ENCODE results near the gene BCL2L13. TPM values are rescaled to one million over a fixed set of nuclear protein-coding genes. Genes with fewer than 3 reads are reported as not detected.

Gene BCL2L13
- total RNA-seq, 1 donor from 2014 or later = 42.6 TPM

DNA sequence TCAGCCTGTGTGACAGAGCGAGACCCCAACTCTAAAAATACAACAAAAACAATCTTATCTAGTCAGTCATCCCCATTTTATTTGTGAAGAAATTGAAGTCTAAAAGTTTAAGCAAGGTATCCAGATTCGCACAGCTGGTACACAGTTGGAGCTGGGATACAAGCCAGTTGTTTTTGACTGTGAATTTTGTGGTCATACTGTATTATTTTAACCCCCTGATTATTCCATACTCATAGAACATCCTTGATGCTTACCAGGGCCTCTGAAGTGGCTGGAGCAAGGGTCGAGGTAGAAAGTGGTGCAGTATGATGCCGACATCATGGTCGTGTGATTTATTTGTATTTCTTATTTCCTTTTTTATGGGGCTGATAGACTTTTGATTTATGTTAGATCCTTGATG, 85.7 kb downstream of the BCL2L13 start:
- Mint-ChIP-seq H3K27ac (ENCODE audit: unreplicated experiment) (no peak overlapping the region), H3K9me3 (ENCODE audit: unreplicated experiment) (no peaks in the 10 kb centered on the region), H3K27me3 (ENCODE audit: unreplicated experiment) (peaks cover 2% of the 10 kb centered on the region), H3K4me1 (ENCODE audit: low read depth, unreplicated experiment) (peaks cover 2% of the 10 kb centered on the region), H3K36me3 (ENCODE audit: unreplicated experiment) (peaks cover 12% of the 10 kb centered on the region), H3K4me3 (ENCODE audit: unreplicated experiment) (no peak overlapping the region)
- no peak for DNase-seq
- TF ChIP-seq, protein P1, sequence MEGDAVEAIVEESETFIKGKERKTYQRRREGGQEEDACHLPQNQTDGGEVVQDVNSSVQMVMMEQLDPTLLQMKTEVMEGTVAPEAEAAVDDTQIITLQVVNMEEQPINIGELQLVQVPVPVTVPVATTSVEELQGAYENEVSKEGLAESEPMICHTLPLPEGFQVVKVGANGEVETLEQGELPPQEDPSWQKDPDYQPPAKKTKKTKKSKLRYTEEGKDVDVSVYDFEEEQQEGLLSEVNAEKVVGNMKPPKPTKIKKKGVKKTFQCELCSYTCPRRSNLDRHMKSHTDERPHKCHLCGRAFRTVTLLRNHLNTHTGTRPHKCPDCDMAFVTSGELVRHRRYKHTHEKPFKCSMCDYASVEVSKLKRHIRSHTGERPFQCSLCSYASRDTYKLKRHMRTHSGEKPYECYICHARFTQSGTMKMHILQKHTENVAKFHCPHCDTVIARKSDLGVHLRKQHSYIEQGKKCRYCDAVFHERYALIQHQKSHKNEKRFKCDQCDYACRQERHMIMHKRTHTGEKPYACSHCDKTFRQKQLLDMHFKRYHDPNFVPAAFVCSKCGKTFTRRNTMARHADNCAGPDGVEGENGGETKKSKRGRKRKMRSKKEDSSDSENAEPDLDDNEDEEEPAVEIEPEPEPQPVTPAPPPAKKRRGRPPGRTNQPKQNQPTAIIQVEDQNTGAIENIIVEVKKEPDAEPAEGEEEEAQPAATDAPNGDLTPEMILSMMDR (IDR thresholded peaks at IDR 0.05; ENCODE audit: partially characterized antibody, unreplicated experiment) = no peak

- peaks cover 2% of the 10 kb centered on the region for H3K4me1 Mint-ChIP-seq (ENCODE audit: low read depth, unreplicated experiment)
- DNase-seq = no peak
- H3K9me3 Mint-ChIP-seq (ENCODE audit: unreplicated experiment) = no peaks in the 10 kb centered on the region
- no peak overlapping the region for H3K4me3 Mint-ChIP-seq (ENCODE audit: unreplicated experiment)
- peaks cover 12% of the 10 kb centered on the region for H3K36me3 Mint-ChIP-seq (ENCODE audit: unreplicated experiment)
- TF ChIP-seq, protein P1 (IDR thresholded peaks at IDR 0.05; ENCODE audit: partially characterized antibody, unreplicated experiment) = no peak
- H3K27ac Mint-ChIP-seq (ENCODE audit: unreplicated experiment) = no peak overlapping the region
- peaks cover 2% of the 10 kb centered on the region for H3K27me3 Mint-ChIP-seq (ENCODE audit: unreplicated experiment)
Observed at GRCh38 chr22:17724678-17725499, 86.3 kb downstream of the BCL2L13 start.

DNA sequence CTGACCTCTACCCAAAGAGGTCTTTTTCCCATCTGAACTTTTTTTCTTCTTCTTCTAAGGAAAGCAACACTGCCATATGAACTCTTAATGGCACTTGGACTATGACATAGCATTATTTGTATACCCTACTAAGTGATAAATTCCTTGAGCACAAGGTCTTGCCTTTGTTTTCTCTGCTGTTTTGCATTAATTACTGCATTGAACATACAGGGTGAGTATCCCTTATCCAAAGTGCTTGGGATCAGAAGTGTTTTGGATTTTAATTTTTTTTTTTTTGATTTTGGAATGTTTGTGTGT, 86.9 kb downstream of the BCL2L13 start:
- no peak for DNase-seq
- no peak overlapping the region for H3K27ac Mint-ChIP-seq (ENCODE audit: unreplicated experiment)
- peaks cover 2% of the 10 kb centered on the region for H3K27me3 Mint-ChIP-seq (ENCODE audit: unreplicated experiment)
- H3K36me3 Mint-ChIP-seq (ENCODE audit: unreplicated experiment) = peaks cover 12% of the 10 kb centered on the region
- no peak overlapping the region for H3K4me3 Mint-ChIP-seq (ENCODE audit: unreplicated experiment)
- no peaks in the 10 kb centered on the region for H3K9me3 Mint-ChIP-seq (ENCODE audit: unreplicated experiment)
- H3K4me1 Mint-ChIP-seq (ENCODE audit: low read depth, unreplicated experiment) = peaks cover 2% of the 10 kb centered on the region
- TF ChIP-seq, protein P1 (IDR thresholded peaks at IDR 0.05; ENCODE audit: partially characterized antibody, unreplicated experiment) = no peak

DNA sequence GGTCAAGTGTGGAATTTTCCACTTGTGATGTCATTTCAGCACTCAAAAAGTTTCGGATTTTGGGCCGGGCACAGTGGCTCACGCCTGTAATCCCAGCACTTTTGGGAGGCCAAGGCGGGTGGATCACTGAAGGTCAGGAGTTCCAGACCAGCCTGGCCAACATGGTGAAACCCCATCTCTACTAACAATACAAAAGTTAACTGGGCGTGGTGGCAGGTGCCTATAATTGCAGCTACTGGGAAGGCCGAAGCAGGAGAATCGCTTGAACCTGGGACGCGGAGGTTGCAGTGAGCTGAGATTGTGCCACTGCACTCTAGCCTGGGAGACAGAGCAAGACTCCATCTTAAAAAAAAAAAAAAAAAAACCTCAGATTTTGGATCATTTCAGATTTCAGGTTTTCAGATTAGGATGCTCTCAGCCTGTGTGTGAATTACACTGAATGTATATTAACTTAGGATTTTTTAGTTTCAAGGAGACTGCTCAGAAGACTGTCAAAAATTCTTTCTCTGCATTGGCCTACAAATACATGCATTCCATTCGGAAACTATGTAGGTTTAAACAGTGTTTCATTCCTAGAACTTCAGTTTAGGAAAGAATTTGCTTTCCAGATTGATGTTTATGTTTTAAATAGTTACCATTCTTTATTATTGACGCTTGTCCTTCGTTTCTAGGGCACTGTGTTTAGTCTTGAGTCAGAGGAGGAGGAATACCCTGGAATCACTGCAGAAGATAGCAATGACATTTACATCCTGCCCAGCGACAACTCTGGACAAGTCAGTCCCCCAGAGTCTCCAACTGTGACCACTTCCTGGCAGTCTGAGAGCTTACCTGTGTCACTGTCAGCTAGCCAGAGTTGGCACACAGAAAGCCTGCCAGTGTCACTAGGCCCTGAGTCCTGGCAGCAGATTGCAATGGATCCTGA, 87.7 kb downstream of the BCL2L13 start:
- H3K4me1 Mint-ChIP-seq (ENCODE audit: low read depth, unreplicated experiment) = peaks cover 2% of the 10 kb centered on the region
- no peak overlapping the region for H3K4me3 Mint-ChIP-seq (ENCODE audit: unreplicated experiment)
- no peak for DNase-seq
- H3K36me3 Mint-ChIP-seq (ENCODE audit: unreplicated experiment) = peaks cover 12% of the 10 kb centered on the region
- TF ChIP-seq, protein P1 (IDR thresholded peaks at IDR 0.05; ENCODE audit: partially characterized antibody, unreplicated experiment) = no peak
- H3K9me3 Mint-ChIP-seq (ENCODE audit: unreplicated experiment) = no peaks in the 10 kb centered on the region
- no peak overlapping the region for H3K27ac Mint-ChIP-seq (ENCODE audit: unreplicated experiment)
- peaks cover 2% of the 10 kb centered on the region for H3K27me3 Mint-ChIP-seq (ENCODE audit: unreplicated experiment)
